NCI-H2227 (cell line): ENCODE data around the gene NAA60.

Experiments
- DNase-seq: peaks from one replicate; lab custom pipeline; 2025; ENCODE audit not compliant: unreplicated experiment; lab: John Stamatoyannopoulos, UW

NAA60 gene

DNA sequence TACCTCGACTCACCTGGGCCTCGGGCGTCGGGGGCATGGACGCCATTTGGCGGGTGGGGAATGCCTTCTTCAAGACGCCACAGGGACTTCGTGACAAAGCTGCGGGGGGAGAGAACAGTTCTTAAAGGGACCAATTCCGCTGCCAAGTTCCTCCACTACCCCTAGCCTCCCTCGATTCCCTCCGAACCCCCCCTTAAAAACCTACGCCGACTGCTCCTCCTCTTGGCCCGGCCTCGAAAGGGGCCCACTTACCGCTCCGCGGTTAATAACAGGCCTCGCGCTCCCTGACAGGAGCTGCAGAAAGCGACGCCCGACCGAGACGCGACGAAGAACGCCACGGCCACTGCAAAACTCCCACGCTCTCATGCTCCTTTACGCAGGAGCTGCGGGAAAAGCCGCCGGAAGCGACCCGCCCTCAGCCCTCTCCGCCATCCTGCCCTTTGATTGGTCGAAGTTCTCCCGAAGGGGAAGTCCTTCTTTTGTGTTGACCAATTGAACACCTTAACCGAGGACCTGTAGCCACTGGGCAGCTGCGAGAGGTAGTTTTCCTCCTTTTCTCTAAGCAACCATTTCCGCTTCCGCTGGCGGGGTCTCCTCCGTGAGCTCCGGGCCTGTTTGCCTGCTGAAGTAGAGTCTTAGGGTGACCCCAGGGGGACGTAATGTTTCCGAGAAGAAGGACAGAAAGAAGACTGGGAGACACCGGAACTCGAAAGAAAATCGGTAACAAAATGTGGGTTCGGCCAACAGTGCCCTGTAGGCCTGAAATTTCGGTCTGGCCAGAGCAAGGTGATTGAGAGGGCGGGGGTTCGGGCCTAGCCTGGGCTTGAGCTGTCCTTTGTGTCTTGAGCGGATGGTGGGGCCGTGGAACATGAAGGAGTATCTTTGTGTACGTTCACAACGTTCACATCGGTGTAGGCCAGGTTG lies at the start of gene NAA60, which contains the start of gene ZNF597:
NAA60 (plus strand) TSS at position 573 of the 924 bp plus-strand sequence. CDS start 32,548 bp downstream, outside the sequence.
ZNF597 (minus strand) TSS at position 397 of the 924 bp plus-strand sequence; CDS start at position 46, 351 bp downstream.
- peak; percentile 83 for DNase-seq

DNA sequence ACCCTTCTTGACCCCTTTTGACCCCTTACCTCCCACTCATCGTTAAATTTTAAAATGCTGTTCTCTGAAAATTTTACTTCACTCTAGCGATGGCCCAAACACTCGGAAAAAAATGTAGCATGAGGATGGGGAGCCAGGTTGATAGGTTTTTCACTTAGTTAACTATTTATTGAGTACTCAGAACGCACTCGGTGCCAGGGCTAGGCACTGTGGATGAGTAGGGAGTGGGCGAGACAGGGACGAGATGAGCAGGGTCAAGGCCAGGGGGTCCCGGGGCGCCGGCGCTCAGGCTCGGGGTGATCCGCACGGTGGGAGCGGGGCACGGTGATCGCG lies 43.1 kb upstream of the NAA60 start:
- no peak for DNase-seq

GRCh38 chr16:3400779-3401688 lies 42.4 kb upstream of the NAA60 start, which contains the start of the genes ZNF174 and ZSCAN32:
Gene ZNF174 (plus strand): TSS chr16:3401215. CDS start chr16:3402005, 790 bp downstream.
Gene ZSCAN32 (minus strand): TSS chr16:3401004. CDS start chr16:3397557, 3,447 bp downstream.
- DNase-seq: peak; percentile 99

GRCh38 chr16:3401719-3402397 lies 41.6 kb upstream of the NAA60 start:
- peak; percentile 41 for DNase-seq

DNA sequence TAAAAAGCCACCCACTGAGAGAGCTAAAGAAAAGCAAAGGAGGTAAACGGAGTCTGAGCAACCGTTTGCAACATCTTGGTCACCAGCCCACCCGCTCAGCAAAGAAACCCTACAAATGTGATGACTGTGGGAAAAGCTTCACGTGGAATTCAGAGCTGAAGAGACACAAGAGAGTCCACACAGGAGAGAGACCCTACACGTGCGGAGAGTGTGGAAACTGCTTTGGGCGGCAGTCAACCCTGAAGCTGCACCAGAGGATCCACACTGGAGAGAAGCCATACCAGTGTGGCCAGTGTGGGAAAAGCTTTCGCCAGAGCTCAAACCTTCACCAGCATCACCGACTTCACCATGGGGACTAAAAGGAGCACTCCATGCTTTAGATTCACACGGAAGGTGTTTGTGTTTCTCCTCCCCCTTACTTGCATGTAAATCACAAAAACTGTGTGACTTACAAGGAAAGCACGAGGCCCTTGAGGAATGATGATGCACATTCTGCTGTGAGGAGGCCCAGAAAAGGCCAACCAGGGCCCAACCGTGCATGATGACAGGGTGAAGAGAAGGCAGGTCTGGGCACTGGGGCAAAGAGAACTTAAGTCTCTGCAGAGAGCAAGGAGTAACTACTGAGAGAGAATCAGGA lies 34.8 kb upstream of the NAA60 start:
- DNase-seq: no peak

- no peak for DNase-seq
Measured at GRCh38 chr16:3413730-3414379, 29.6 kb upstream of the NAA60 start.

- no peak for DNase-seq
Measured at GRCh38 chr16:3431779-3432219, 11.7 kb upstream of the NAA60 start.

DNA sequence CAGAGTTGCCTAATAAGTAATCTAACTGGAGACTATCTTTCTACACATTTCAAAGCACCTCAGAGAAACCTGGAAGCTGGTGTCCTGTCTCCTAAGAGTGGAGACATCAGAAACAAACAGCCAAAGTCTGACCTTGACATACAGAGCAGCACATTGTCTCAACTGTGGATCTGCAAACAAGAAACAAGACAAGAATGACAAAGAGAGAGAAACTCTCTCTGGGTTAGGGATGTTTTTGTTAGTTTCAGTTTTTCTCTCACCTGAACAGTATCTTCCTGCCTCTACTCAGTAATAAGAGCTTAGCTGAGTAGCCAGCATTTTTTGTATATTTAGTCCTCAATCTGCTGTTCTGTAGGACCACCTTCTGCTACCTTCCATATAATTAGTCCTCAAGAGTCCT lies 9.1 kb upstream of the NAA60 start:
- DNase-seq: no peak

- no peak for DNase-seq
Measured at GRCh38 chr16:3439637-3440036, 3.8 kb upstream of the NAA60 start.

- peak; percentile 33 for DNase-seq
Measured at GRCh38 chr16:3444032-3444388, 530 bp downstream of the NAA60 start.

DNA sequence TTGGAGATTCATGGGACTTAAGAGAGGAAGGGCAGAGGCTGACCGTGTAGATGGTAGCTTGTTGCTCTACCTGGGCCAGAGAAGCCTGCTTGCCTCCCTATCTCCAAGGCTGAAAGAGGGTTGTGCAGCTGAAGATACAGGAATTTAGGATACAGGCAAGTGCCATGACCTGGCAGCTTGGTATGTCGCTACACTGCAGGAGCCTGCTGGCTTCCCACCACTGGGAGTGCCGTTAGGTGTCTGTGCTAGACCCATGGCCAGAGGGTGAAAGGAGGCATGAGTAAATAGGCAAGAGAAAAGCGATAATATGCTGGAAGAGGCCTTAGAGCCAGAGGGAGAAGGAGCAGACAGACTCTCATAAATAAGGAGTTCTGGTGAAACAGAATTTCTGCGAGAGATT lies 10.6 kb downstream of the NAA60 start:
- DNase-seq: no peak

DNA sequence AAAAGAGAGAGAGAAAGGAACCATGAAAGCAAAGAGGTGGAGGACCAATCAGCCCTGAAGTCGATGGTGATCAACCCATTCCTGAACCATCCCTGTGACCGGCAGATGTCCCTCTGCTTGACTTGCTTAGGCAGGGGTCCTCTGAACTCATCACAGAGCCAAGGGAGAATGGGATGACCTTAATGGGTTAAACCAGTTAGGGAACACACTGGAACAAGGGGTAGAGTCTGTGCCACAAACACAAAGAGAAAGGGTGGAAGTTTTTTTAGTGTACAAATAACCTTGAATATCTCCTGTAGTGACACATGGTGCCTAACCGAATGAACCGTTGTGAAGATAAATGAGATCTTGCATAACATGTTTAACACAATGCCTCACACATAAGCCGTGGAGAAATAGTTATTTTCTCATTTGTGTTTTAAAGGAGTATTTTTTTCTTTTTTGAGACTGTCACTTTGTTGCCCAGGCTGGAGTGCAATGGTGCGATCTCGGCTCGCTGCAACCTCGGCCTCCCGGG lies 11.2 kb downstream of the NAA60 start:
- DNase-seq: no peak

DNA sequence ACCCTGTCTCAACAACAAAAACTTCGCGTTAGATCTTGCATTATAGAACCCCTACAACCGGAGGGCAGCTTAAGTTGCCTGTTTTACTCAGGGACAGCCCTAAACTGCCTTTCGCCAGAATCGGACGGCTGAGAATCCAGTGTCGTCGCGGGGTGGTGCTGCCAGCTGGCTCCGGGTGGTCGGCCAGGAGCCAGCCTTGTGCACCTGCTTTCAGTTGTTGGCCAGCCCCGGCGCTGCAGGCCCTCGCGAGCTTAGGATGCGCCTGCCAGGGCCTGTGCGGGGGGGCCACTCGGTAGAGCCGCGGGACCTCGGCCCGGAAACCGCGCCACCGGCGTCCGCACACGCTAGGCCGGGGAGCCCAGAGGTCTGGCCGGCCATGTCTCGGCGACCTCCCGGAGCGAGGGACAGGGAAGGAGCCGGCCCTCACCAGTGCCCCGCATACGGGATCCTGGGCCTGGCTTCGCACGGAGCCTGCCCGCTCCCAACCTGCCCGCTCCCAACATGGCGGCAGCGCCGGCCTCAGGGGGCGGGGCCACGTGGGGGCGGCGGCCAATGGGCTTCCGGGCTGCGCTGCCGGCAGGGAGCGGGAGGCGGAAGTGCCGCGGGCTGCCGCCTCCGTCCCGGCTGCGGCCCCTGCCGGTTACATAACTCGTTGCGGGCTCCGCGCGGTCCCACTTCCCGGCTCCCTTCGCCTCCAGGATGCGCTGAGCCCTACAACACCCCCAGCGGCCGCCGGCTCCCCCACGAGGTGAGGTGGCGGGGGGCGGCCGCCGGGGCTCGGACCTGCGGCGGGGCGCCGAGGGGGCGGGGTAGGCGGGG lies 14.2 kb downstream of the NAA60 start:
- peak; percentile 96 for DNase-seq

- DNase-seq: peak; percentile 55
Measured at GRCh38 chr16:3458278-3458851, 14.9 kb downstream of the NAA60 start.

GRCh38 chr16:3458852-3459361 lies 15.4 kb downstream of the NAA60 start:
- no peak for DNase-seq

DNA sequence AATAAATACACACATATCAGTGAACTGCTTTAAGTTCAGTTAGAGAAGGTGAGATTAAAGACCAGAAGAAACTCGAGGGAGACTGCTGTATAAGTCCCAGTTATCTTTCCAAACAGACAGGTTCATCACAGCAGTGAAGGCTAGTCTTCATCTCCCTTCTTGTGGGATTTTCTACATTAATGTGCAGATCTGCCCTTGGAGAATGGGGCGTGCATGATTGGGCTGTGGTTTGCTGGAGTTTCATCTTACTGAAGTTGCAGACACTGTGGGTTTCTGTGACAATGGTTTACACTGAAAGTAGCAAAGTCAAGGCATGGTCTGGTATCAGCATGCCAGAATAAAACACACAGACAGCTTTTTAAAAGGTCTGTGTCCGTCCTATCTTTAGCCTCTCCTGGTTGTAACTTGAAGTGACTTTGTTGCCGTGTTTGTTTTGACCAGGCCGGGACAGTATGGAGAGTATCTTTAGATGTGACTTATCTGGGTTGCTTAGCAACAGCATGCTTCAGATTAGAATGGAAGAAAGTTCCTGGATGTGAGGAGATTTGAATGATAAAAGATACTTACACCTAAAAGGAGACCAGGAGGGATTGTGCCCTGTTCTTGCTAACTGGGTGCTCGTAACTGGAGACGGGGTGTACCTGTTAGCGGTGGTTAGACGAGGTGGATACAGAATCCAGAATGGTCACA lies 16.1 kb downstream of the NAA60 start:
- DNase-seq: no peak

DNA sequence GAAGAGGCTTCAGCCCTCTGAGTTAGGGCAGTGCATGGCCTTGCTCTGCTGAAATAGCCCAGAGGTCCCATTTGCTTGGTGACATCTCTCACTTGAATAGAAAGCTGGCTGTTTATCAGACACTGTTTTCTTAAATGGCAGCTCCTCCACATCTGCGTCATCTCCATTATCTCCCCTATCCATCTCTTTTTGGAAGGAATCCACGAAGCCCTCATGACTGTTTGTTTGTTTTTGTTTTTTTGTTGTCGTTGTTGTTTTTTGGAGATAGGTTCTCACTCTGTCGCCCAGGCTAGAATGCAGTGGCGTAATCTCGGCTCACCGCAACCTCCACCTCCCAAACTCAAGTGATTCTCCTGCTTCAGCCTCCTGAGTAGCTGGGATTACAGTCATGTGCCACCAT lies 16.6 kb downstream of the NAA60 start:
- DNase-seq: no peak

DNA sequence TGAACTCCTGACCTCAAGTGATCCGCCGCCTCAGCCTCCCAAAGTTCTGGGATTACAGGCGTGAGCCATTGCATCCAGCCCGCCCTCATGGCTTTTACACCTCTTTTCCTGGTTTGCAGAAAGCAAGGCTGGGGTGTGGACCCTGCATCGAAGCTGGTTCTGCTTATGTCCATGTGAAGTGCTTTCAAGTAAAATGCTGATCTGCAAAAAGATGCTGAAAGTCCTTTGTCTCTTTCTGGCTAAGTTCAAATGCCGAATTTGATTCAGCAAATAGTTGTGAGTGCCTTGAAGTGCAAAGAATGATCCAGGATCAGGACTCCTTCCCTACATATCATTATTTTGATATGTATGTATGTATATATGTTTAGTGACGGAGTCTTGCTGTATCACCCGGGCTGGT lies 17.1 kb downstream of the NAA60 start:
- no peak for DNase-seq
